ENCODE measurements around the gene SMIM5. TPM values are rescaled to one million over a fixed set of nuclear protein-coding genes. Genes with fewer than 3 reads are reported as not detected.

SMIM5 gene
- total and polyA plus RNA-seq, 2 of the 13 experiments (the other 11 are each of a cell fraction or from before 2014, with no cell fraction given), result not detected

DNA sequence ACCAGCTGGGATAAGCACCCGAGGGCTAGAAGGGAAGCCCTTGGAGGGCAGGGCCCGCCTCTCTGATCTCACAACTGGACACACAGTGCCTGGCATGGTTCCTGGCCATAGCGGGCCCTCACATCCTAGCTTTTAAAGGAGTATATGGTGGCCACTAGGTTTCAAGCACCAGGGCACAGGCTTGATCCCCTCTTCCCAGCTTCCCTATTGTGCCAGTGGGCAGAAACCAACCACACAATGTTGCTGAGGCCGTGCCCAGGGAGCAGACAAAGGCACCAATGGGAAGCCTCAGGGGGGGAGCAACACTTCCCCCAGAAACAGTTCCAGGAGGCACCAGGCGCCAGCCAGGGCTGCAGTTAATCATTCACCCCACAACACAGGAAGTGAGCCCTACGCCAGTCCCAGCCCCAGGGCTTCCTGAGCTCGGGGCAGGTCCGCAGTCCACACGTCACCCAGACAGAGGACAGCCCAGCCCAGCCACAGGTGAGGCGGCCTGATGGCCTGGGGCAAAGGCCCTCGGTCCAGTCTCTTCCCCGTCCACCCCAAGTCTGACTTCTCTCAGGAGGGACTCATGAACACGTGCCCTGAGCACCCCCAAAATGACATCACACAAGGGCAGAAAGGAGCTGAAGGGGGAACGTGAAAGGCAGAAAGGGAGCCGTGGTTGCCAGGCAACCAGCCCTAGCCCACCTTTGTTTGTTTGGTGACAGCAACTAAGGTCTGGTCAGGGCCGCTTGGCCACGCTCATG, 12.8 kb downstream of the SMIM5 start (continued):
- TF ChIP-seq, protein P1, sequence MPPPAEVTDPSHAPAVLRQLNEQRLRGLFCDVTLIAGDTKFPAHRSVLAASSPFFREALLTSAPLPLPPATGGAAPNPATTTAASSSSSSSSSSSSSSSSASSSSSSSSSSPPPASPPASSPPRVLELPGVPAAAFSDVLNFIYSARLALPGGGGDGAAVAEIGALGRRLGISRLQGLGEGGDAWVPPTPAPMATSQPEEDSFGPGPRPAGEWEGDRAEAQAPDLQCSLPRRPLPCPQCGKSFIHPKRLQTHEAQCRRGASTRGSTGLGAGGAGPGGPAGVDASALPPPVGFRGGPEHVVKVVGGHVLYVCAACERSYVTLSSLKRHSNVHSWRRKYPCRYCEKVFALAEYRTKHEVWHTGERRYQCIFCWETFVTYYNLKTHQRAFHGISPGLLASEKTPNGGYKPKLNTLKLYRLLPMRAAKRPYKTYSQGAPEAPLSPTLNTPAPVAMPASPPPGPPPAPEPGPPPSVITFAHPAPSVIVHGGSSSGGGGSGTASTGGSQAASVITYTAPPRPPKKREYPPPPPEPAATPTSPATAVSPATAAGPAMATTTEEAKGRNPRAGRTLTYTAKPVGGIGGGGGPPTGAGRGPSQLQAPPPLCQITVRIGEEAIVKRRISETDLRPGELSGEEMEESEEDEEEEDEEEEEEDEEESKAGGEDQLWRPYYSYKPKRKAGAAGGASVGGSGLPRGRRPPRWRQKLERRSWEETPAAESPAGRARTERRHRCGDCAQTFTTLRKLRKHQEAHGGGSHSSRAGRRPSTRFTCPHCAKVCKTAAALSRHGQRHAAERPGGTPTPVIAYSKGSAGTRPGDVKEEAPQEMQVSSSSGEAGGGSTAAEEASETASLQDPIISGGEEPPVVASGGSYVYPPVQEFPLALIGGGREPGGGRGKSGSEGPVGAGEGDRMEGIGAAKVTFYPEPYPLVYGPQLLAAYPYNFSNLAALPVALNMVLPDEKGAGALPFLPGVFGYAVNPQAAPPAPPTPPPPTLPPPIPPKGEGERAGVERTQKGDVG (CRISPR knock-in tag; IDR thresholded peaks at IDR 0.05; ENCODE audit: borderline replicate concordance), result peak; percentile 95
- TF ChIP-seq, protein P2, sequence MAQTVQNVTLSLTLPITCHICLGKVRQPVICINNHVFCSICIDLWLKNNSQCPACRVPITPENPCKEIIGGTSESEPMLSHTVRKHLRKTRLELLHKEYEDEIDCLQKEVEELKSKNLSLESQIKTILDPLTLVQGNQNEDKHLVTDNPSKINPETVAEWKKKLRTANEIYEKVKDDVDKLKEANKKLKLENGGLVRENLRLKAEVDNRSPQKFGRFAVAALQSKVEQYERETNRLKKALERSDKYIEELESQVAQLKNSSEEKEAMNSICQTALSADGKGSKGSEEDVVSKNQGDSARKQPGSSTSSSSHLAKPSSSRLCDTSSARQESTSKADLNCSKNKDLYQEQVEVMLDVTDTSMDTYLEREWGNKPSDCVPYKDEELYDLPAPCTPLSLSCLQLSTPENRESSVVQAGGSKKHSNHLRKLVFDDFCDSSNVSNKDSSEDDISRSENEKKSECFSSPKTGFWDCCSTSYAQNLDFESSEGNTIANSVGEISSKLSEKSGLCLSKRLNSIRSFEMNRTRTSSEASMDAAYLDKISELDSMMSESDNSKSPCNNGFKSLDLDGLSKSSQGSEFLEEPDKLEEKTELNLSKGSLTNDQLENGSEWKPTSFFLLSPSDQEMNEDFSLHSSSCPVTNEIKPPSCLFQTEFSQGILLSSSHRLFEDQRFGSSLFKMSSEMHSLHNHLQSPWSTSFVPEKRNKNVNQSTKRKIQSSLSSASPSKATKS (CRISPR knock-in tag; IDR thresholded peaks at IDR 0.05), result 0 out of 2 replicates have a peak, but pooled peaks have one; percentile 39
- TF ChIP-seq TEAD2 (CRISPR knock-in tag; IDR thresholded peaks at IDR 0.05), result no peak
- TF ChIP-seq ARHGAP35 (CRISPR knock-in tag; IDR thresholded peaks at IDR 0.05; ENCODE audit: borderline replicate concordance), result peak; percentile 63
- TF ChIP-seq ZEB1 (IDR thresholded peaks at IDR 0.05; ENCODE audit: insufficient replicate concordance, low read depth), result peak; percentile 86
- TF ChIP-seq, protein P3, sequence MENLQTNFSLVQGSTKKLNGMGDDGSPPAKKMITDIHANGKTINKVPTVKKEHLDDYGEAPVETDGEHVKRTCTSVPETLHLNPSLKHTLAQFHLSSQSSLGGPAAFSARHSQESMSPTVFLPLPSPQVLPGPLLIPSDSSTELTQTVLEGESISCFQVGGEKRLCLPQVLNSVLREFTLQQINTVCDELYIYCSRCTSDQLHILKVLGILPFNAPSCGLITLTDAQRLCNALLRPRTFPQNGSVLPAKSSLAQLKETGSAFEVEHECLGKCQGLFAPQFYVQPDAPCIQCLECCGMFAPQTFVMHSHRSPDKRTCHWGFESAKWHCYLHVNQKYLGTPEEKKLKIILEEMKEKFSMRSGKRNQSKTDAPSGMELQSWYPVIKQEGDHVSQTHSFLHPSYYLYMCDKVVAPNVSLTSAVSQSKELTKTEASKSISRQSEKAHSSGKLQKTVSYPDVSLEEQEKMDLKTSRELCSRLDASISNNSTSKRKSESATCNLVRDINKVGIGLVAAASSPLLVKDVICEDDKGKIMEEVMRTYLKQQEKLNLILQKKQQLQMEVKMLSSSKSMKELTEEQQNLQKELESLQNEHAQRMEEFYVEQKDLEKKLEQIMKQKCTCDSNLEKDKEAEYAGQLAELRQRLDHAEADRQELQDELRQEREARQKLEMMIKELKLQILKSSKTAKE (CRISPR knock-in tag; IDR thresholded peaks at IDR 0.05; ENCODE audit: borderline replicate concordance), result 0 out of 2 replicates have a peak, but pooled peaks have one; percentile 15
- peak; percentile 75; the same call in 1 of the 2 replicates for TF ChIP-seq ZNF160 (CRISPR knock-in tag; IDR thresholded peaks at IDR 0.05)
- TF ChIP-seq PAF1 (CRISPR knock-in tag; IDR thresholded peaks at IDR 0.05), result no peak
- TF ChIP-seq ONECUT2 (CRISPR knock-in tag; IDR thresholded peaks at IDR 0.05), result no peak
- 0 out of 2 replicates have a peak, but pooled peaks have one; percentile 97 for TF ChIP-seq SMAD1 (CRISPR knock-in tag; IDR thresholded peaks at IDR 0.05; ENCODE audit: borderline replicate concordance, low read depth)
- TF ChIP-seq KLF11 (CRISPR knock-in tag; IDR thresholded peaks at IDR 0.05), result 0 out of 2 replicates have a peak, but pooled peaks have one; percentile 70
- TF ChIP-seq ZFYVE20 (CRISPR knock-in tag; IDR thresholded peaks at IDR 0.05; ENCODE audit: borderline replicate concordance, low read depth), result no peak
- TF ChIP-seq ZNF570 (CRISPR knock-in tag; IDR thresholded peaks at IDR 0.05; ENCODE audit: borderline replicate concordance), result no peak
- 0 out of 2 replicates have a peak, but pooled peaks have one; percentile 2 for TF ChIP-seq BRCA1 (CRISPR knock-in tag; IDR thresholded peaks at IDR 0.05)
- TF ChIP-seq, protein P4, sequence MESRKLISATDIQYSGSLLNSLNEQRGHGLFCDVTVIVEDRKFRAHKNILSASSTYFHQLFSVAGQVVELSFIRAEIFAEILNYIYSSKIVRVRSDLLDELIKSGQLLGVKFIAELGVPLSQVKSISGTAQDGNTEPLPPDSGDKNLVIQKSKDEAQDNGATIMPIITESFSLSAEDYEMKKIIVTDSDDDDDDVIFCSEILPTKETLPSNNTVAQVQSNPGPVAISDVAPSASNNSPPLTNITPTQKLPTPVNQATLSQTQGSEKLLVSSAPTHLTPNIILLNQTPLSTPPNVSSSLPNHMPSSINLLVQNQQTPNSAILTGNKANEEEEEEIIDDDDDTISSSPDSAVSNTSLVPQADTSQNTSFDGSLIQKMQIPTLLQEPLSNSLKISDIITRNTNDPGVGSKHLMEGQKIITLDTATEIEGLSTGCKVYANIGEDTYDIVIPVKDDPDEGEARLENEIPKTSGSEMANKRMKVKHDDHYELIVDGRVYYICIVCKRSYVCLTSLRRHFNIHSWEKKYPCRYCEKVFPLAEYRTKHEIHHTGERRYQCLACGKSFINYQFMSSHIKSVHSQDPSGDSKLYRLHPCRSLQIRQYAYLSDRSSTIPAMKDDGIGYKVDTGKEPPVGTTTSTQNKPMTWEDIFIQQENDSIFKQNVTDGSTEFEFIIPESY (CRISPR knock-in tag; IDR thresholded peaks at IDR 0.05), result peak; percentile 0; the same call in 1 of the 2 replicates
- TF ChIP-seq KDM1A (CRISPR knock-in tag; IDR thresholded peaks at IDR 0.05), result no peak

Data from HepG2 (cell line).